Fibroblast of mammary gland (primary cell): ENCODE results near the gene FRMD3.

Source experiments
- DNase-seq: peaks from one replicate; pipeline ENCODE4 v3.0.0-alpha.2; 2010; ENCODE audit warnings: low read depth
- H3K4me3 ChIP-seq: 2 replicates; pipeline ENCODE4 v1.5.1; 2011; ENCODE audit warnings: low read depth, mild to moderate bottlenecking, low read length, moderate library complexity; ENCODE audit not compliant: control insufficient read depth
- CTCF ChIP-seq: conservative IDR thresholded peaks from 2 replicates; pipeline ENCODE4 v1.5.1; 2011; ENCODE audit warnings: low read depth, low read length, inconsistent platforms; ENCODE audit not compliant: control insufficient read depth, insufficient read depth

FRMD3 gene

GRCh38 chr9:83267741-83268140, 270.5 kb downstream of the FRMD3 start:
- DNase-seq = no peak
- TF ChIP-seq CTCF = no peak
- H3K4me3 ChIP-seq = no peak overlapping the region

DNA sequence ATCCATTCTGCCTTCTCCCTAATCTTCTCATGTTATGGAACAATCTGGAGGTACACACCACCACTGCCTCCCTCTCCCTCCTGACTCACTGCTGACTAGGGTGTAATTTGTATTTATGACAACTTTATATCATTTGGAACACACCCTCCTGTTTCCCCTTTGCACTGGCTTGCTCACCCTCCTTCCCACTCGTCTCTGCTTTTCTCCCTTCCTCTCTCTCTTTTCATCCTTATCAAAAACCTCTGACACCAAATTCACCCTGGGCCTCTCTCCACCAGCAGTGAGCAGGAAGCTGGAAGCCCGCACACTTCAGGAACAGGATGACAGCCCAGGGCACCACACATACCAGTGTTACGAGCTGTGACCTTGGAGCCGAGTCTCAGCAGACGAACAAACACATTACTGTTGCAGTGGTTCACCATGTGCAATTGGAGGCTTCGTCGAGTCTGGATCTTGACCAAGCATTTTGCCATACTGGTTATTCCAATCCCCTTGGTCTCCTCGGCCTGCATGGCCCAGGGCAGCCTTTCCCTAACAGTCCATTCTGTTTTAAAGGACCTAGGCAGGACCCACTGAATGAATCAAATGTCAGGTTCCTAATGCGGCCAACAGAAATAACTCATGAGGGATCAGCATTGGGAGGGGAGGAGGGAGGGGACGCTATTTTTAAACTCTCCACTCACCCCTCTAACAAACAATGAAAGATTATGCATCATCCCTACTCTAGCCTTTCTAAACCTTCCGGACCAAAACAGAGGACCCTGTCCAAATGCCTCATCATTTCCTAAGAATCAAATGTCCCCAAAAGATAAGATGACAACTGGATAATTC, 271.3 kb downstream of the FRMD3 start:
- no peak overlapping the region for H3K4me3 ChIP-seq
- no peak for TF ChIP-seq CTCF
- DNase-seq = peak; percentile 45

- no peak for DNase-seq
- no peak overlapping the region for H3K4me3 ChIP-seq
- no peak for TF ChIP-seq CTCF
Measured at GRCh38 chr9:83266331-83266665, 271.9 kb downstream of the FRMD3 start.

- DNase-seq = no peak
- H3K4me3 ChIP-seq = no peak overlapping the region
- TF ChIP-seq CTCF = no peak
Measured at GRCh38 chr9:83264315-83264714, 273.9 kb downstream of the FRMD3 start.

- DNase-seq = no peak
- TF ChIP-seq CTCF = no peak
- H3K4me3 ChIP-seq = no peak overlapping the region
Measured at GRCh38 chr9:83259558-83259957, 278.6 kb downstream of the FRMD3 start.

DNA sequence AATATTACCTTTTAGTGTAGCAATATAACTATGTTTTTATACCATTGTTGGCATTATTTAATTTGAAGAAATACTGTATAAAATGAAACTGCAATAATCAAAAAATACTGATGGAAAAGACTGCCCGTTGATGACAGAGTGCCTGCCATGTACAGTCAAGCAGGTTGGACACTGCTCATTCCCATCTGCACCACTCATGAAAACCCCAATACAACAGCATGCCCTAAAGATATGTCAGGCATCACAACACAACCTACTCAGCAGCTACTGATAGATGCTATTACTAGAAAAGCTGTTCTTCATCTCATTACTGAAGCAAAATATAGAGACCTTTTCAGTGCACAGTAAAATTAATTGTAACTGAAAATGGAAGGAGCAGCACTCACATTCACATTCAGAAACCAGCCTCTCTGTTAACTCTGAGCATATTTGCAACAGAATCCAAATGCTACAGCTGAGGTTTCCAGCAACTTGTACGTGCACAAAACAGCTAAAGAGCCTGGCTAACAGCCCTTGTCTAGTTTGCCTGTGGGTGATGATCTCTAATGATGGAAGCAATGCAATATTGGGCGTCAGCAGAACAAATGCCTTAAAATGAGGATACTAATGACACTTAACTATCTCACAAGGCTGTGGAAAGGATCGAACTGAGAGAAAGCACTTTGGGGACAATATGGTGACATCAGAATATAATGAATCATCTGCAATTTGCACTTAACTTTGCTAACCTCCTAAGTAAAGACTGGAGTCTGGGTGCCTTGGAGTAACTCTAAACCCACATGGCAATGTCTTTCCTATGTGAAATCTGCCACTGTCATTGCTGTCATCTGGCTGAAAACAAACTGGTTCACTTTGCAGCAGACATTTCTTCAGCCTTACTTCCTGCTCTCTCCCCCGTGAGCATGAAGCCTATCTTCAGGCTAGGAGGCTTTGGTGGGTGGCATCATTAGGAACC, 280.0 kb downstream of the FRMD3 start:
- no peak for DNase-seq
- H3K4me3 ChIP-seq = no peak overlapping the region
- TF ChIP-seq CTCF = no peak
